Right ventricle myocardium inferior (tissue), 1 donor: ENCODE data around the gene SMARCD1. TPM values are rescaled to one million over a fixed set of nuclear protein-coding genes. Genes with fewer than 3 reads are reported as not detected.

Source experiments
- ATAC-seq: fragments of 200-7000 bp; cut with Tn5 transposase; one replicate; pipeline ENCODE4 v1.9.1; 2020; ENCODE audit warnings: mild to moderate bottlenecking, moderate library complexity
- DNase-seq: peaks from one replicate; pipeline ENCODE4 v3.0.0; 2021; ENCODE audit errors: missing footprints
- intact Hi-C: fragments of 100-400 bp; cut with DNase I; formaldehyde crosslinking; loops from one replicate; pipeline ENCODE4 v1.11.0; 2022
- long read RNA-seq: library from polyadenylated mRNA; unstranded; transcript quantifications from one replicate; pipeline ENCODE4 v2.0.0, GENCODE V29; 2021
- total RNA-seq: library from RNA; stranded (reverse); fragmentation: NEBNext Ultra II Directional; extraction: Animal tissue kit (Norgen Biotek cat#: 25700); gene quantifications from one replicate; pipeline ENCODE4 v1.2.1, GENCODE V29; 2021
- donor health status: DM: no; HTN: yes; CAD: no; lungs with severe emphysema.

Gene SMARCD1
- total RNA-seq, result 20.1 TPM
- long read RNA-seq, partial matches to known transcripts, result 1 of 2 reads
- long read RNA-seq, other reads (novel, unspliced or antisense), result 0 of 2 reads

GRCh38 chr12:50084775-50085614 is at the start of gene SMARCD1:
Gene SMARCD1, plus strand, starts transcription at chr12:50085342. Its CDS starts 28 bp downstream, at chr12:50085370.
- ATAC-seq (peak; percentile 95), DNase-seq (peak; percentile 96)
- intact Hi-C loops, result loop anchor here (1.0 to 2.0 kb wide), 2 partner anchors 25 to 82 kb away; partner anchors contain the start of gene CERS5

GRCh38 chr12:50038336-50038735 is 46.8 kb upstream of the SMARCD1 start:
- DNase-seq, result no peak
- no peak for ATAC-seq
- intact Hi-C loops, result no loop called here

- peak; percentile 94 for DNase-seq
- ATAC-seq, result peak; percentile 79
- intact Hi-C loops, result loop anchor here (1.0 kb wide), 1 partner anchor 31 kb away; no protein-coding TSS in a partner anchor
These were observed 45.8 kb upstream of the SMARCD1 start for GRCh38 chr12:50039151-50039835.

- ATAC-seq (no peak), DNase-seq (no peak)
- intact Hi-C loops, result no loop called here
These were observed 44.5 kb upstream of the SMARCD1 start for GRCh38 chr12:50040657-50041056.

GRCh38 chr12:50041062-50041860 is 43.9 kb upstream of the SMARCD1 start:
- ATAC-seq (no peak), DNase-seq (no peak)
- intact Hi-C loops, result no loop called here

GRCh38 chr12:50041962-50042361 is 43.2 kb upstream of the SMARCD1 start:
- intact Hi-C loops, result no loop called here
- no peak for ATAC-seq
- no peak for DNase-seq

- intact Hi-C loops, result no loop called here
- ATAC-seq (no peak), DNase-seq (no peak)
These were observed 42.4 kb upstream of the SMARCD1 start for GRCh38 chr12:50042693-50043092.

- intact Hi-C loops, result no loop called here
- no peak for ATAC-seq
- no peak for DNase-seq
These were observed 41.8 kb upstream of the SMARCD1 start for GRCh38 chr12:50043308-50043707.

GRCh38 chr12:50043854-50044253 is 41.3 kb upstream of the SMARCD1 start:
- DNase-seq, result no peak
- intact Hi-C loops, result no loop called here
- no peak for ATAC-seq

GRCh38 chr12:50047693-50048250 is 37.4 kb upstream of the SMARCD1 start:
- ATAC-seq (no peak), DNase-seq (no peak)
- intact Hi-C loops, result no loop called here

- no peak for DNase-seq
- ATAC-seq, result no peak
- intact Hi-C loops, result no loop called here
These were observed 35.7 kb upstream of the SMARCD1 start for GRCh38 chr12:50049254-50050118.

GRCh38 chr12:50050119-50050385 is 35.1 kb upstream of the SMARCD1 start:
- ATAC-seq (no peak), DNase-seq (no peak)
- intact Hi-C loops, result no loop called here

GRCh38 chr12:50050410-50051098 is 34.6 kb upstream of the SMARCD1 start:
- intact Hi-C loops, result no loop called here
- ATAC-seq, result peak; percentile 92

GRCh38 chr12:50051101-50051806 is 33.9 kb upstream of the SMARCD1 start:
- intact Hi-C loops, result no loop called here
- ATAC-seq, result peak; percentile 13

More at GRCh38 chr12:50050410-50051098, 34.6 kb upstream of the SMARCD1 start:
- peak; percentile 87 for DNase-seq

GRCh38 chr12:50052544-50052943 is 32.6 kb upstream of the SMARCD1 start:
- no peak for ATAC-seq
- intact Hi-C loops, result no loop called here

More at GRCh38 chr12:50051101-50051806, 33.9 kb upstream of the SMARCD1 start:
- DNase-seq, result no peak

GRCh38 chr12:50052964-50053363 is 32.2 kb upstream of the SMARCD1 start:
- intact Hi-C loops, result no loop called here
- no peak for ATAC-seq

More at GRCh38 chr12:50052544-50052943, 32.6 kb upstream of the SMARCD1 start:
- DNase-seq, result no peak

GRCh38 chr12:50053583-50053982 is 31.6 kb upstream of the SMARCD1 start:
- ATAC-seq (no peak), DNase-seq (no peak)
- intact Hi-C loops, result no loop called here

More at GRCh38 chr12:50052964-50053363, 32.2 kb upstream of the SMARCD1 start:
- DNase-seq, result no peak
